H7 (cell line): ENCODE data around the gene RIMBP3B. TPM values are rescaled to one million over a fixed set of nuclear protein-coding genes. Genes with fewer than 3 reads are reported as not detected.
"Not testable (repeated sequence)": the region's sequence is repeated elsewhere in the genome, so short reads cannot be mapped to it uniquely, and the experiment has no call there.

Source experiments
- DNase-seq: peaks from one replicate; pipeline ENCODE4 v3.0.0; 2012
- H3K27me3 ChIP-seq: 2 replicates; pipeline ENCODE4 v1.6.0; 2011; ENCODE audit warnings: mild to moderate bottlenecking, low read length; ENCODE audit not compliant: control insufficient read depth, insufficient read depth
- H3K36me3 ChIP-seq: replicated peaks from 2 replicates; pipeline ENCODE4 v1.5.1; 2011; ENCODE audit warnings: low read length; ENCODE audit not compliant: control insufficient read depth, insufficient read depth
- H3K4me3 ChIP-seq: 2 replicates; pipeline ENCODE4 v1.5.1; 2011; ENCODE audit warnings: low read depth, mild to moderate bottlenecking, control low read depth, low read length, moderate library complexity; ENCODE audit not compliant: insufficient read depth
- total RNA-seq: library from RNA; depleted of rRNA; stranded (reverse); fragments of >200 nt; shearing (Covaris generic); gene quantifications from 2 replicates; pipeline ENCODE4 v1.2.3, GENCODE V29; 2014

RIMBP3B gene
- total RNA-seq, 1 experiment from 2014 or later = 0.24 TPM

DNA sequence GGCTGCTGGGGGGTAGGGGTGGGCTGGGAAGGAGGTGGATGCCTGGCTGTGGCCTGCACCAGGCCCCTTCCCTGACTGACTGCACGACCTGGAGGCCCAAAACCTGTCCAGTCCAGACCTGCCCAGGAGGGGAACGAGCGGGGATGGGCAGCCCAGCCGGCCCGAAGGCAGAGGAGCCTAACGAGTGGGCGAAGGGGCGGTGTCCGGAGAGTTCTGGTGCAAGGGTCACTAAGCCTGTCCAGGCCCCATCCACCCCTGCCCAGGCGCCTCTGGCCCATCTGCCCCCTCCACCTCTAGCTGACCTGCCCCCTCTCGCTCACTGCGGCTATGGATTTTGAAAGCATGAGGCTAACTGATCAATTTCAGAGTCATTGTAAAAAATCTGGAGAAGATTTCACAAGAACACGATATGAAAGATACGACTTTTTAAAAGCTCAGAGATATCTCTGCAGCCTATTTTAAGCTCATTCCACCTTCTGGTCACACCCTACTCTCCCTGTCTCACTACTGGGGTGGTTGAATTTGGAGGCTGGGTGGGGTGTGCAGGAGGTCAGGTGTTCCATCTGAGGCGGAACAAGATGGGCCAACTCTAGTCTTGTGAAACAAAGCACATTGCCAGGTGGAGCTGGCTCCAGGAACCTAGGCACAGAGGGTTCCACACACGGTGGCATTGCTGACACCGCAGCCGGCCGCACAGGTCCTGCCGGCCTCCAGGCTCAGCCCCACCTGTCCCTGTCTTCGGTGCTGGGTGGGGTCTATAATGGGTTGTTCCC, 17.8 kb downstream of the RIMBP3B start:
- not testable (repeated sequence) for DNase-seq, H3K36me3 ChIP-seq, H3K27me3 ChIP-seq, H3K4me3 ChIP-seq

DNA sequence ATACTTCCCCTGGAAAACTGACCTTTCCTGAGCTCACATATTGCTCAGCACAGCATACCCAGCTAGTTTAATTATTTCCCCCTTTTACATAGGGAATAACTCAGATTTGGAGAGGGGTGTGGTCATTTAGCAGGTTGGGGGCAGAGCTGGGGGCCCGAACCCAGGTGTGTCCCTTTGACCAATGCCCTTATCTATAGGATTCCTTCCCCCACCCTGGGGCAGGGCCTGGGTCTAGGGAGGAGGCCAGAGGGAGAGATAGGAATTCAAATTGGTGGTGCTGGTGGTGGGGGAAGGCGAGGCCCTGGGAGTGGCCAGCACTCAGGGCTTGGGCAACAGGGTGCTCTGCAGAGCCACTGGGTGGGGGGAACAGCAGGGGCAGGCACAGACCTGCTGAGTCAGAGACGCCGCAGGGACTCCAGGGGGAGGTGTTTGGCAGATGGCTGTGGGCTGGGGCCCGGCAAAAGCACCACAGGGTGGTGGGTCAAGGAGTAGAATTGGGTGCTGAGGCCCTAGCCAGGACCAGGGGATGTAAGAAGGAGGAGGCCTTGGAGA, 19.3 kb downstream of the RIMBP3B start:
- DNase-seq, H3K4me3 ChIP-seq, H3K27me3 ChIP-seq, H3K36me3 ChIP-seq: not testable (repeated sequence)

DNA sequence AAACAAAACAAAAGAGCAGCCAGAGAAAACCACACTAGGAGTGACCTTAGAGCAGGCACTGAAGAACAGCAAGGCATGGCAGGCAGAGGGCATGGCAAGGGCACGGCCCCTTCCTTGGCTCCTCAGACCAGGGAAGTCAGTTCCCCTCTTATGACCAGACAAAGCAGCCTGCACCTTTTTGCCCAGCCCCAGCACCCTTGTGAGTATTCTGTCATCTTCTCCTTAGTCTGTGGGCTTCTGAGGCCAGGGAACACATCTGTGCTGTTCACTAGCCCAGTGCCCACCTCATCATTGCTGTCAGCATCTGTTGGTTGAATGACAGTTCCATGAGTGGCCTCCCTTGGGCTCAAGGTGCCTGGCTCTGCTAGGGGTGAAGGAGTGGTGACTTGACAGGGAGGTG, 23.6 kb downstream of the RIMBP3B start:
- not testable (repeated sequence) for H3K36me3 ChIP-seq, DNase-seq, H3K4me3 ChIP-seq, H3K27me3 ChIP-seq

DNA sequence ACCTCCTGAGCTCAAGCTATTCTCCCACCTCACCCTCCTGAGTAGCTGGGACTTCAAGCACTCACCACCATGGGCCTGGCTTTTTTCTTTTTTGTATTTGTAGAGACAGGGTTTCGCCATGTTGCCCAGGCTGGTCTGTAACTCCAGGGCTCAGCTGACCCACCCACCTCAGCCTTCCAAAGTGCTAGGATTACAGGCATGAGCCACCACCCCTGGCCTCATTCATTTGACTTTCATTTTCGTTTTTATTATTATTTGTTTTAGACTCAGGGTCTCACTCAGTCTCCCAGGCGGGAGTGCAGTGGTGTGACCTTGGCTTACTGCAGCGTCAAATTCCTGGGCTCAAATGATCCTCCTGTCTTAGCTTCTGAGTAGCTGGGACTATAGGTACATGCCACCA, 24.2 kb downstream of the RIMBP3B start:
- H3K4me3 ChIP-seq, H3K27me3 ChIP-seq, DNase-seq, H3K36me3 ChIP-seq: not testable (repeated sequence)

DNA sequence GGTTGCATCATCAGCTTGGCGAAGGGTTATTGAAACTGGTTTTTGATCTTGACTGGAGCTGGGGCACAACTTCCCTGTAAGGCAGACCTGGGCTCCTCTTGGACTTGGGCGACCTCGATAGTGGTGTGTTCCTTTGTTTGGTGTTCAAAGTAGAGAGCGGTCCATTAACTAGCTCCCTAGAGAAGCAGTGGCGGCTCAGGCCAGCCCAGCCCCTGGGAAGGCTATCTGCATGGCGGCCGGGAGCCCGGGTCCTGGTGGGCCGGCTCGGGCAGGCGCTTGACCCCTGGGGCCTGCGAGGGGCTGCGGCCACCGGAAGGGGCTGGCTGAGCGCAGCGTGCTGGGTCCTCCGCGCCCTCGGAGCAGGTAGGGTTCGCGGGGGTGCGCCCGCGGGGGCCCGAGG, 32.8 kb downstream of the RIMBP3B start:
- H3K27me3 ChIP-seq, H3K36me3 ChIP-seq, H3K4me3 ChIP-seq, DNase-seq: not testable (repeated sequence)

DNA sequence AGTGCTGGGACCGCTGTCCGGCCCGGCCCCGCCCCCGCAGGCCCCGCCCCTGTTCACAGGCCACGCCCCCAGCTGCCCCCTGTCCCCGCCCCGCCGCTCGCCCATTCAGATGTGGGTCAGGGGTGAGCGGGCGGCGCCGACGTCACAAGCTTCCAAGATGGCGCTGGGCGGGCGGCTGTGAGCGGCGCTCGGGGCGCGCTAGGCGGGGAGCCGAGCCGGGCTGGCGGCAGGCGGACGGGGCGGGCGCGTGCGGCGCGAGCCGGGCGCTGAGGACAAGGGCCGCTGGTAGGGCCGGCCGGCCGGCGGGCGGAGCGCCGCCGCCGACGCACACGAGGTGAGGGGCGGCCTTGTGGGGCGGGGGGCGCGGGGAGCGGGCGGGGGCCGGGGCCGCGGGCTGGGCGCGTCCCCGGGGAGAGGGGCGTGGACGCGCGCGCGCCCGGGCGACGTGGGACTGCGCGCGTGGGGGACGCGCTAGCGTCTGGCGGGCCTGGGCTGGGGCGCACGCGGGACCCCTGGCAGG, 33.7 kb downstream of the RIMBP3B start, which contains the start of gene HIC2:
TSS of gene HIC2 (plus strand) at position 145 of the 520 bp plus-strand sequence. CDS start 25,461 bp downstream, outside the sequence.
- not testable (repeated sequence) for DNase-seq, H3K27me3 ChIP-seq, H3K36me3 ChIP-seq
- H3K4me3 ChIP-seq = peak within 1 kb of the TSS; percentile 42

DNA sequence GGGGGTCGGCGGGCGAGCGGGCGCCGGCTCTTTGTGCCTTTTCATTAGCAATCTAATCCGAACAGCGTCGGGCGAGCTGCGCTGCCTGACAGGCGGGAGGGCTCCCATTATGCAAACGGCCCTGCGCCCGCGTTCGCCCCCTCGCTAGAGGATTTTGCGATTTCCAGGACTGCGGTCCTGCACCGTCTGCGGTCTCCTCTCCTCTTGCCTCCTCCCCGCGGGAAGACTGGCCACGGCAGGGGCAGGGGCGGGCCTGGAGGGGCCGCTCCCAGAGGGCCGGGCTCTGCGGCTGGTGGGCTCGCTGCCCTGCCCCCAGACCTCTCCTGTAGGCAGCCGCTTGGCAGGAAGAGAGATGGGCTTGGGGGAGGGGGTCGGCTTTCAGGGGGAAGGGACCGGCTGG, 34.3 kb downstream of the RIMBP3B start:
- H3K27me3 ChIP-seq, H3K36me3 ChIP-seq, DNase-seq: not testable (repeated sequence)
- H3K4me3 ChIP-seq = peak overlapping the region; percentile 42

DNA sequence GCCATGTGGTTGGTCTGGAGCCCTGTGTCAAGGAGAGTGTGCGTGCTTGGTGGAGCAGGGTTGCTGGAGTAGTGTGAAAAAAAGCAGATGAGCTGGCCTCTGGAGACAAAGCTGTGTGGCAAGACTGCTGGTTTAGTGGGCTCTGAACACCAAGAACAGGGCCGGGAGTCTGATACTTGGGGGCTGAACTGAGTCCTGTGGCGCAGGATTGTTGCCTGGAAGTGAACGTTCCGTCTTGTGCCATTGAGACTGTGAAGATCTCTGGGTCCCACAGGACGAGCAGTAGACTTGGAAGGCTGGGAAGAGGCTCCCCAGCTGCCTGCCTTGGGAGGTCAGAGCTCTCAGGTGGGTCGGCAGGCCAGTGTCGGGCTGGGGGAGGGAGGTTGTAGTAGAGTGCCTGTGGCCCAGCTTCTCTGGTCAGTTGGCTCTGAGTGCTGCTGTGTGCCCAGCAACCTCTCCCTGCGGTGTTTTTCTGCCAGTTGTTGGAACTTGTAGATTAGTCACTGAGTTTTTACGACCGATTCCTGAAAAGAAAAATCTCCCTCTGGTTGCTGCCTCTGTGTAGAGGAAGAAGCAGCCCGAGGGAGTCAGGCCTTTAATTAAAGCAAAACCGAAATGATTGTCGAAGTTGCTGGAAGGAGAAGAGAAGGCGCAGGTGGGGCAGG, 35.6 kb downstream of the RIMBP3B start:
- not testable (repeated sequence) for H3K36me3 ChIP-seq, H3K27me3 ChIP-seq, H3K4me3 ChIP-seq, DNase-seq

DNA sequence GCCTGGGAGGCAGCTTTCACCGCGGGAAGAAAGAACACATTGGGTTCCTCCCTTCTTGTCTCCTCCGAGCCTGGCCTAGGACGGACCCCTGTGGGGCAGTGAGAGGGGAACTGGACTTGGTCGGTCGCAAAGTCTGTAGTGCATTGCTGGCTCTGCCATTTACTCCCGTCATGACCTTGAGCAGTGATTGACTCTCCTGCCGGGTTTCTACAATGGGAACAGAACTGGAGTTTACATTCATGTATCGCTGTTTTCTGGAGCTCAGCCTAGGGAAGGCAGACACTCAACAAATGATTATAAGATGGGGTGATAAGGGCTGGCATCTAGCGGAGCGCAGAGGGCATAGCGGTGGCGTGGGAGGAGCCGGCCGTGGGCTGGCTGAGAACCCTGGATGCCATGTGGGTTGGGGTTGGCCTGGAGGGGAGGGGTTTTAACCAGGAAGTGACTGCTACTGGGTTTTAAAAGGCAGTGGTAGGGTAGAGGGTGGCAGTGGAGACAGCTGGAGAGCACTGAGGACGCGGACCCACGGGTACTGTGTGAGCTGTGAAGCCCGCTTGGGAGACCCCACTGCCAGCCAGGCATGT, 36.7 kb downstream of the RIMBP3B start:
- H3K4me3 ChIP-seq, DNase-seq, H3K36me3 ChIP-seq, H3K27me3 ChIP-seq: not testable (repeated sequence)

DNA sequence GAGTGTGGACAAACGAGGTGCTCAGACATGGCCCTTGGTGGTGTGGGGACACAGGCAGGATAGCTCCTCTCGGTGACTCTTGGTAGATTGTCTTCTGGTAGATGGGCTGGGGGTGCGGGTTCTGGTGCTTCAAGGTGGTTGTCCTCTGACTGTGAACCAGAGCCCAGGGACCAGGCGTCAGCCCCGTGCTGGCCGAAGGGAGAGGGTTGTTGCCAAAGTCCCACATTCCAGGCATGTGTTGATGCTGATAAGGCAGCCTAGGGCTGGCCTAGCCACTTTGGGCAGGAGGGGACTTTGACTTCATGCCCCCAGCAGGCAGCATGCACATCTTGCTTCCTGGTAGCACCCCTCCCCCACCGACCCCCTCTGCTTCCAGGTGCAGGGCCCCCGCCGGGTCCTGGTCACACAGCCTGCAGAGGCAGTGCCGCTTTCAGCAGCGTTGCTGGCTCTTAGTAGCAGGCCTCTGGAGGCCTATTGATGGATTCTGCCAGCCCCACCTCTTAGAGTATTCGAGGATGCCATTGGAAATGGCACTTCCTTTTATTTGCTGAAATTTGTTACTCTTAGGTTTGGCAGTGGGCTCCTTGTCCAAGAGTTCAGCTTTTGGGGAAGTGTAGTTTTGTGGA, 40.6 kb downstream of the RIMBP3B start:
- H3K4me3 ChIP-seq, DNase-seq, H3K27me3 ChIP-seq, H3K36me3 ChIP-seq: not testable (repeated sequence)

DNA sequence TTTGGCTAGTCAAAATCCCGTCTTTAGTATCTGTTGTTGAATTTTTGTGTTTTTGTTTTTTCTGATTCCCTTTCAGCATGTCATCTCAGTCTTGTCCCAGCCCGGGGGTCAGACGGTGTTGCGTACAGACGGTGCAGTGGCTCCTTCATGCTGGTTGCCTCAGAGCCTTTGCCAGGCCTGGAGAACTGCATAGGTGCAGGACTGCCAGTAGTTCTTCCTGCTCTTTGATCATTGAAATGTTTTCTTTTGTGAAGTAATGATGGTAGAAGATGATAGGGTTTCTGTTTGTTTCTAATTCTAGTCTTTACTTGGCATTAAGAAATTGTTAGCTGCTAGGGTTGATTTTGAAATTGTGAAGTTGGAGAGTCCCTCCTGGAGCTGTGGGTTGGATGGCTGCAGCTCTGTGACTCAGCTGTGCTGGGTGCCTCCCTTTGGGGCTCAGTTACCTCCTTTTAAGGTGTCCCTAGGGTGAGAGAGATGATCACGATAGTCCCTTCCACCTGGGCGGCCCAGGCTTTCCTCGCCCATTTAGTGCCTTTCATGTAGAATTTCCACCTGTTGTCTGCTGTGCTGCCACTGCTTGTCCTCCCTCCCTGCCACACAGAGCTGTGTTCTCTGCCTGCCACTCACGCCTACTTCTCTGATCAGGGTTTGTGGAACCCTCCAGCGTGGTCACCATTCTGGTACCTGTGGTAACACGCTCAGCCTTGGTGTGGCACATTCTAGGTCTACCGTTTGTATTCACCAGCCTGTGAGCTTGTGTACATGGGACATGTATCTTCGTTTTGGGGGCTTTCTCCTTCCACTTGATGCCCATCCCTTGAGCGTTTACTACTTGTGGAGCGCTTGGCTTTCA, 51.1 kb downstream of the RIMBP3B start:
- not testable (repeated sequence) for H3K36me3 ChIP-seq, H3K27me3 ChIP-seq

DNA sequence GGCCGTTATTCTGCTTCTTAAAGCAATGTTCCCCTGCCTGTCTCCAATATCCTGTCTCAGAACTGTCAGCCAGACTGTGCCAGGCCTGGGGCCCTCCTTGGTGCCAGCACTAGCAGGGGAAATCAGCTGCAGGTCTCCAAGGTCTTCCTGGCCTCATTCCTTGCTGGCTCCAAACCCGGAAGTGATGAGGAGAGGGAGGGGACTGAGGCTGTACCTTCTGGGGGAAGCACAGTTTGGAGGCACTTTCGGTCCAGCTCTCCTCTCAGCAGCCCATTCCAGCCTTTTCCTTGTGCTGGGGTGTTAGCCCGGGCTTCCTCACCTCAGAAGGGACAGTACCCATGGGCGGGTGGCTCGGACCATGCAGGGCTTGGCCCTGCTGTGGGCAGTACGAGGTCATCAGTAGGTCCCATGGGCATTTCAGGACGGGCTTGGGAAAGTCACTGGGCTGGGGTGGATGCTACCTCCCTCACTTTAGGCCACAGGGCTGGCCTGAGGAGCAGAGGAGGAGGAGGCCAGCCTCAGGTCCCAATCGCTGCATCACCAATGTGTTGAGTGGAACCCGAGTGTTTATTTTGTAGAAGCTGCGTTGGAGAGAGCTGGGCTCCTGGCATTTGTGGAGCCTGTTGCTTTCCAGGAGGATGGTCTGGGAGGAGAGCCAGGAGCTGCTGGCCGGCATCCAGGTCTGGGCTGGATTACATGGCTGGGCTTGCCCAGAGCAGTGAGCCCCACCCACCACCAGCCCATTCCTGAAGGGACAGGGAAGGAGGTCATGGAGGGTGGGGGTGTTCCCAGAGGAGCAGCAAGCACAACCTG, 52.7 kb downstream of the RIMBP3B start:
- H3K36me3 ChIP-seq, DNase-seq, H3K27me3 ChIP-seq, H3K4me3 ChIP-seq: not testable (repeated sequence)

More for the DNA sequence above, 51.1 kb downstream of the RIMBP3B start:
- not testable (repeated sequence) for H3K4me3 ChIP-seq, DNase-seq

DNA sequence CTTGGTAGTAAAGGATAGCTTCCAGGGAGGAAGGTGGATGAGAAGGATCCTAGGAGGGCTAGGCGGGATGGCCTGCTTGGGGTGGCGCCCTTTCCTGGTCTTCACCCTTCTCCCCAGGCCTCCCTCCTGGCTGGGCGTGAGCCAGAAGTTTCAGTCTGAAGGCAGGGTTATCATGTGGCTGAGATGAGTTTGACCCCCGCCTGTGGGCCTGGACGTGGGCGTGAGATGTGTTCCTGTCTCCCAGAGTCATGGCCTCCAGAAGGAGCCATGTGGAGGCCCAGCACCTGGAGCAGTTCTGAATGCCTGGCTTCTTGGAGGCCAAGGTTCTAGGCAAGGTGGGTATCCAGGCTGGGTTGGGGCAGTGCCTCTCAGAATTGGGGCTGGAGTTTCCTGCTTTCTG, 54.5 kb downstream of the RIMBP3B start:
- H3K36me3 ChIP-seq, H3K27me3 ChIP-seq, H3K4me3 ChIP-seq, DNase-seq: not testable (repeated sequence)
